Skin of body (tissue), 2 donors: ENCODE results near the gene XPO6. TPM values are rescaled to one million over a fixed set of nuclear protein-coding genes. Genes with fewer than 3 reads are reported as not detected.

Source experiments
- DNase-seq: peaks from one replicate; lab custom pipeline; 2025; lab: John Stamatoyannopoulos, UW
- total RNA-seq: library from RNA; depleted of rRNA; stranded (reverse); fragments of >200 nt; gene quantifications from one replicate; pipeline ENCODE4 v1.2.3, GENCODE V29; 2014

The XPO6 gene
- total RNA-seq, 1 donor from 2014 or later: 67.0 TPM

- no peak for DNase-seq
These were observed 681 bp downstream of the XPO6 start for GRCh38 chr16:28210979-28211588.

- DNase-seq: no peak
These were observed 1.5 kb downstream of the XPO6 start for GRCh38 chr16:28210264-28210663.

- no peak for DNase-seq
These were observed 2.9 kb downstream of the XPO6 start for GRCh38 chr16:28208824-28209223.

- no peak for DNase-seq
These were observed 3.6 kb downstream of the XPO6 start for GRCh38 chr16:28208131-28208530.

- DNase-seq: no peak
These were observed 4.4 kb downstream of the XPO6 start for GRCh38 chr16:28207399-28207798.

- no peak for DNase-seq
These were observed 5.8 kb downstream of the XPO6 start for GRCh38 chr16:28205974-28206373.

GRCh38 chr16:28205117-28205899 lies 6.5 kb downstream of the XPO6 start:
- DNase-seq: no peak

GRCh38 chr16:28204622-28205021 lies 7.1 kb downstream of the XPO6 start:
- no peak for DNase-seq

- DNase-seq: no peak
These were observed 7.6 kb downstream of the XPO6 start for GRCh38 chr16:28204204-28204603.

GRCh38 chr16:28202147-28202746 lies 9.5 kb downstream of the XPO6 start:
- DNase-seq: no peak

GRCh38 chr16:28200661-28201060 lies 11.1 kb downstream of the XPO6 start:
- DNase-seq: no peak

- no peak for DNase-seq
These were observed 15.3 kb downstream of the XPO6 start for GRCh38 chr16:28196387-28196987.

GRCh38 chr16:28195859-28196258 lies 15.9 kb downstream of the XPO6 start:
- DNase-seq: no peak

GRCh38 chr16:28193530-28194423 lies 18.0 kb downstream of the XPO6 start:
- DNase-seq: no peak

- no peak for DNase-seq
These were observed 18.8 kb downstream of the XPO6 start for GRCh38 chr16:28192806-28193529.

- DNase-seq: no peak
These were observed 20.3 kb downstream of the XPO6 start for GRCh38 chr16:28191364-28191960.

- DNase-seq: no peak
These were observed 22.5 kb downstream of the XPO6 start for GRCh38 chr16:28189245-28189644.

- DNase-seq: no peak
These were observed 23.5 kb downstream of the XPO6 start for GRCh38 chr16:28188085-28188916.

GRCh38 chr16:28187595-28188004 lies 24.2 kb downstream of the XPO6 start:
- DNase-seq: no peak
